ENCODE data around the gene MAPT.
"Not testable (repeated sequence)": the region's sequence is repeated elsewhere in the genome, so short reads cannot be mapped to it uniquely, and the experiment has no call there.

The MAPT gene

DNA sequence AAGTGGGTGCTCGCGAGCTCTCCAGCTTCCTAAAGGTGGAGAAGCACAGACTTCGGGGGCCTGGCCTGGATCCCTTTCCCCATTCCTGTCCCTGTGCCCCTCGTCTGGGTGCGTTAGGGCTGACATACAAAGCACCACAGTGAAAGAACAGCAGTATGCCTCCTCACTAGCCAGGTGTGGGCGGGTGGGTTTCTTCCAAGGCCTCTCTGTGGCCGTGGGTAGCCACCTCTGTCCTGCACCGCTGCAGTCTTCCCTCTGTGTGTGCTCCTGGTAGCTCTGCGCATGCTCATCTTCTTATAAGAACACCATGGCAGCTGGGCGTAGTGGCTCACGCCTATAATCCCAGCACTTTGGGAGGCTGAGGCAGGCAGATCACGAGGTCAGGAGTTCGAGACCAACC lies 102.8 kb downstream of the MAPT start:
- no peak for DNase-seq

GRCh38 chr17:45997624-45998023 lies 103.3 kb downstream of the MAPT start:
- no peak for DNase-seq

- DNase-seq, result no peak
Observed at GRCh38 chr17:45998987-45999899, 104.9 kb downstream of the MAPT start, which contains the start of gene STH. Gene STH (plus strand): TSS chr17:45999250. CDS start chr17:45999280, 30 bp downstream.

DNA sequence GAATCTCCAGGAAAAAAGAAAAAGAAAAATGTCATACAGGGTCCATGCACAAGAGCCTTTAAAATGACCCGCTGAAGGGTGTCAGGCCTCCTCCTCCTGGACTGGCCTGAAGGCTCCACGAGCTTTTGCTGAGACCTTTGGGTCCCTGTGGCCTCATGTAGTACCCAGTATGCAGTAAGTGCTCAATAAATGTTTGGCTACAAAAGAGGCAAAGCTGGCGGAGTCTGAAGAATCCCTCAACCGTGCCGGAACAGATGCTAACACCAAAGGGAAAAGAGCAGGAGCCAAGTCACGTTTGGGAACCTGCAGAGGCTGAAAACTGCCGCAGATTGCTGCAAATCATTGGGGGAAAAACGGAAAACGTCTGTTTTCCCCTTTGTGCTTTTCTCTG lies 105.5 kb downstream of the MAPT start:
- DNase-seq, result no peak

GRCh38 chr17:46000292-46000691 lies 105.9 kb downstream of the MAPT start:
- DNase-seq, result no peak

DNA sequence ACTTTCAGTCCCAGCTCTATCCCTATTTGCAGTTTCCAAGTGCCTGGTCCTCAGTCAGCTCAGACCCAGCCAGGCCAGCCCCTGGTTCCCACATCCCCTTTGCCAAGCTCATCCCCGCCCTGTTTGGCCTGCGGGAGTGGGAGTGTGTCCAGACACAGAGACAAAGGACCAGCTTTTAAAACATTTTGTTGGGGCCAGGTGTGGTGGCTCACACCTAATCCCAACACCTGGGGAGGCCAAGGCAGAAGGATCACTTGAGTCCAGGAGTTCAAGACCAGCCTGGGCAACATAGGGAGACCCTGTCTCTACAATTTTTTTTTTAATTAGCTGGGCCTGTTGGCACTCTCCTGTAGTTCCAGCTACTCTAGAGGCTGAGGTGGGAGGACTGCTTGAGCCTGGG lies 106.4 kb downstream of the MAPT start:
- DNase-seq, result no peak

GRCh38 chr17:46001390-46002310 lies 107.3 kb downstream of the MAPT start:
- DNase-seq, result no peak

DNA sequence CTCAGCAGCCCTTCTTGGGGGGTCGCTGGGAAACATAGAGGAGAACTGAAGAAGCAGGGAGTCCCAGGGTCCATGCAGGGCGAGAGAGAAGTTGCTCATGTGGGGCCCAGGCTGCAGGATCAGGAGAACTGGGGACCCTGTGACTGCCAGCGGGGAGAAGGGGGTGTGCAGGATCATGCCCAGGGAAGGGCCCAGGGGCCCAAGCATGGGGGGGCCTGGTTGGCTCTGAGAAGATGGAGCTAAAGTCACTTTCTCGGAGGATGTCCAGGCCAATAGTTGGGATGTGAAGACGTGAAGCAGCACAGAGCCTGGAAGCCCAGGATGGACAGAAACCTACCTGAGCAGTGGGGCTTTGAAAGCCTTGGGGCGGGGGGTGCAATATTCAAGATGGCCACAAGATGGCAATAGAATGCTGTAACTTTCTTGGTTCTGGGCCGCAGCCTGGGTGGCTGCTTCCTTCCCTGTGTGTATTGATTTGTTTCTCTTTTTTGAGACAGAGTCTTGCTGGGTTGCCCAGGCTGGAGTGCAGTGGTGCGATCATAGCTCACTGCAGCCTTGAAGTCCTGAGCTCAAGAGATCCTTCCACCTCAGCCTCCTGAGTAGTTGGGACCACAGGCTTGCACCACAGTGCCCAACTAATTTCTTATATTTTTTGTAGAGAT lies 108.1 kb downstream of the MAPT start:
- DNase-seq, result peak; percentile 40

GRCh38 chr17:46002973-46003316 lies 108.6 kb downstream of the MAPT start:
- no peak for DNase-seq

DNA sequence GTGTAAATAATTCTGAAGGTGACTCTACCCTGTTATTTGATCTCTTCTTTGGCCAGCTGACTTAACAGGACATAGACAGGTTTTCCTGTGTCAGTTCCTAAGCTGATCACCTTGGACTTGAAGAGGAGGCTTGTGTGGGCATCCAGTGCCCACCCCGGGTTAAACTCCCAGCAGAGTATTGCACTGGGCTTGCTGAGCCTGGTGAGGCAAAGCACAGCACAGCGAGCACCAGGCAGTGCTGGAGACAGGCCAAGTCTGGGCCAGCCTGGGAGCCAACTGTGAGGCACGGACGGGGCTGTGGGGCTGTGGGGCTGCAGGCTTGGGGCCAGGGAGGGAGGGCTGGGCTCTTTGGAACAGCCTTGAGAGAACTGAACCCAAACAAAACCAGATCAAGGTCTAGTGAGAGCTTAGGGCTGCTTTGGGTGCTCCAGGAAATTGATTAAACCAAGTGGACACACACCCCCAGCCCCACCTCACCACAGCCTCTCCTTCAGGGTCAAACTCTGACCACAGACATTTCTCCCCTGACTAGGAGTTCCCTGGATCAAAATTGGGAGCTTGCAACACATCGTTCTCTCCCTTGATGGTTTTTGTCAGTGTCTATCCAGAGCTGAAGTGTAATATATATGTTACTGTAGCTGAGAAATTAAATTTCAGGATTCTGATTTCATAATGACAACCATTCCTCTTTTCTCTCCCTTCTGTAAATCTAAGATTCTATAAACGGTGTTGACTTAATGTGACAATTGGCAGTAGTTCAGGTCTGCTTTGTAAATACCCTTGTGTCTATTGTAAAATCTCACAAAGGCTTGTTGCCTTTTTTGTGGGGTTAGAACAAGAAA lies 109.8 kb downstream of the MAPT start:
- no peak for DNase-seq

GRCh38 chr17:46006082-46006481 lies 111.7 kb downstream of the MAPT start:
- DNase-seq, result not testable (repeated sequence)

GRCh38 chr17:46007461-46007965 lies 113.2 kb downstream of the MAPT start:
- DNase-seq, result no peak

- DNase-seq, result no peak
Observed at GRCh38 chr17:46008591-46008990, 114.2 kb downstream of the MAPT start.

- DNase-seq, result no peak
Observed at GRCh38 chr17:46009681-46010596, 115.6 kb downstream of the MAPT start.

GRCh38 chr17:46010597-46011186 lies 116.3 kb downstream of the MAPT start:
- DNase-seq, result no peak

GRCh38 chr17:46011711-46012505 lies 117.6 kb downstream of the MAPT start:
- DNase-seq, result no peak

- no peak for DNase-seq
Observed at GRCh38 chr17:46012506-46013079, 118.2 kb downstream of the MAPT start.

DNA sequence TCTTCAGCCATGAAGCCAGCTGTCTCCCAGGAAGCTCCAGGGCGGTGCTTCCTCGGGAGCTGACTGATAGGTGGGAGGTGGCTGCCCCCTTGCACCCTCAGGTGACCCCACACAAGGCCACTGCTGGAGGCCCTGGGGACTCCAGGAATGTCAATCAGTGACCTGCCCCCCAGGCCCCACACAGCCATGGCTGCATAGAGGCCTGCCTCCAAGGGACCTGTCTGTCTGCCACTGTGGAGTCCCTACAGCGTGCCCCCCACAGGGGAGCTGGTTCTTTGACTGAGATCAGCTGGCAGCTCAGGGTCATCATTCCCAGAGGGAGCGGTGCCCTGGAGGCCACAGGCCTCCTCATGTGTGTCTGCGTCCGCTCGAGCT lies 118.8 kb downstream of the MAPT start:
- no peak for DNase-seq

DNA sequence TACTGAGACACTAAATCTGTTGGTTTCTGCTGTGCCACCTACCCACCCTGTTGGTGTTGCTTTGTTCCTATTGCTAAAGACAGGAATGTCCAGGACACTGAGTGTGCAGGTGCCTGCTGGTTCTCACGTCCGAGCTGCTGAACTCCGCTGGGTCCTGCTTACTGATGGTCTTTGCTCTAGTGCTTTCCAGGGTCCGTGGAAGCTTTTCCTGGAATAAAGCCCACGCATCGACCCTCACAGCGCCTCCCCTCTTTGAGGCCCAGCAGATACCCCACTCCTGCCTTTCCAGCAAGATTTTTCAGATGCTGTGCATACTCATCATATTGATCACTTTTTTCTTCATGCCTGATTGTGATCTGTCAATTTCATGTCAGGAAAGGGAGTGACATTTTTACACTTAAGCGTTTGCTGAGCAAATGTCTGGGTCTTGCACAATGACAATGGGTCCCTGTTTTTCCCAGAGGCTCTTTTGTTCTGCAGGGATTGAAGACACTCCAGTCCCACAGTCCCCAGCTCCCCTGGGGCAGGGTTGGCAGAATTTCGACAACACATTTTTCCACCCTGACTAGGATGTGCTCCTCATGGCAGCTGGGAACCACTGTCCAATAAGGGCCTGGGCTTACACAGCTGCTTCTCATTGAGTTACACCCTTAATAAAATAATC lies 119.3 kb downstream of the MAPT start:
- DNase-seq, result no peak
